Esophagus squamous epithelium (tissue), 5 donors: Measurements from ENCODE around the gene HBQ1. TPM values are rescaled to one million over a fixed set of nuclear protein-coding genes. Genes with fewer than 3 reads are reported as not detected.
"Not testable (repeated sequence)": the region's sequence is repeated elsewhere in the genome, so short reads cannot be mapped to it uniquely, and the experiment has no call there.

Experiments used
- DNase-seq: peaks from one replicate; lab custom pipeline; 2025; lab: John Stamatoyannopoulos, UW
- H3K27ac ChIP-seq, 4 donors: fragments of 200-600 bp; sonication (generic); one replicate each; pipeline ENCODE4 v1.5.1; 2016 to 2019; ENCODE audit warnings: mild to moderate bottlenecking in 1 of 4
- H3K27me3 ChIP-seq, 4 donors: fragments of 200-600 bp; sonication (generic); 1 replicate in 3 of 4; 2 replicates in 1 of 4; pipeline versions ENCODE4 v1.5.1 to v1.6.0; 2017 to 2021; ENCODE audit warnings: antibody characterized with exemption in 1 of 4
- H3K36me3 ChIP-seq, 3 donors: fragments of 200-600 bp; sonication (generic); one replicate each; pipeline ENCODE4 v1.5.1; 2016 to 2019
- H3K4me1 ChIP-seq, 3 donors: fragments of 200-600 bp; sonication (generic); one replicate each; pipeline ENCODE4 v1.5.1; 2017 to 2019
- H3K4me3 ChIP-seq, 4 donors: fragments of 200-600 bp; sonication (generic); 1 replicate in 3 of 4; 2 replicates in 1 of 4; pipeline ENCODE4 v1.5.1; 2016 to 2019; ENCODE audit warnings: mild to moderate bottlenecking in 2 of 4, moderate library complexity in 1 of 4
- H3K9me3 ChIP-seq, 3 donors: fragments of 200-600 bp; sonication (generic); one replicate each; pipeline ENCODE4 v1.5.1; 2016 to 2019
- CTCF ChIP-seq, 6 experiments: fragments of 450-650 bp in 4 of 6; fragments of 200-600 bp in 2 of 6; sonication (generic) in 2 of 6; IDR thresholded peaks; one replicate each; pipeline ENCODE4 v1.5.1; 2016 to 2019; ENCODE audit warnings: antibody characterized with exemption in 6 of 6, mild to moderate bottlenecking in 4 of 6, moderate library complexity in 4 of 6
- POLR2A ChIP-seq, 4 donors: fragments of 450-650 bp; IDR thresholded peaks; one replicate each; pipeline ENCODE4 v1.6.1; 2017; ENCODE audit warnings: antibody characterized with exemption in 4 of 4, mild to moderate bottlenecking in 4 of 4, moderate library complexity in 3 of 4
- WGBS, 2 donors: methylation state at CpG; one replicate each; pipeline ENCODE4 v1.1.5; 2018; 5-methylcytosine and 5-hydroxymethylcytosine counted together
- intact Hi-C: fragments of 100-400 bp; cut with DNase I; formaldehyde crosslinking; loops from one replicate; pipeline ENCODE4 v1.15.0; 2022
- total RNA-seq, 4 donors: library from RNA; depleted of rRNA; stranded (reverse); fragments of >200 nt; gene quantifications; one replicate each; pipeline ENCODE4 v1.1.0, GENCODE V29; 2016
- donor health status: DM: yes; HTN: yes; CAD: no.

HBQ1 gene
- total RNA-seq, 4 donors from 2014 or later, result not detected

DNA sequence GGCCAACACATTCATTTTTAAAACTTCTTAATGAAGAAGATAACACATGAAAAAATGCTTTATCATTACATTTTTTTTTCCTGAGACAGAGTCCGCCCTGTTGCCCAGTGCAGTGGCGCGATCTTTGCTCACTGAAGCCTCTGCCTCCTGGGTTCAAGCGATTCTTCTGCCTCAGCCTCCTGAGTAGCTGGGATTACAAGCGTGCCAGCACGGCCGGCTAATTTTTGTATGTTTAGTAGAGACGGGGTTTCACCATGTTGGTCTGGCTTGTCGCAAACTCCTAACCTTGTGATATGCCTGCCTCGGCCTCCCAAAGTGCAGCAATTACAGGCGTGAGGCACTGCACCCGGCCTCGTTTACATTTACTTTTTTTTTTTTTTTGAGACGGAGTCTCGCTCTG lies 13.2 kb downstream of the HBQ1 start:
- H3K27me3 ChIP-seq, result no peaks in the 10 kb centered on the region
- TF ChIP-seq POLR2A (IDR thresholded peaks at IDR 0.05) (no peak), CTCF (IDR thresholded peaks at IDR 0.05) (no peak)
- DNase-seq, result no peak
- no peaks in the 10 kb centered on the region for H3K9me3 ChIP-seq
- H3K4me1 ChIP-seq, result no peaks in the 10 kb centered on the region
- peaks cover 42 to 100% (median 70%) of the 10 kb centered on the region in 3 donors for H3K36me3 ChIP-seq
- H3K4me3 ChIP-seq, result no peak overlapping the region
- intact Hi-C loops, result no loop called here
- WGBS, 2 donors, result 88 to 89% methylated on average over 14 to 15 of the region's 15 CpGs
- H3K27ac ChIP-seq, result no peak overlapping the region

DNA sequence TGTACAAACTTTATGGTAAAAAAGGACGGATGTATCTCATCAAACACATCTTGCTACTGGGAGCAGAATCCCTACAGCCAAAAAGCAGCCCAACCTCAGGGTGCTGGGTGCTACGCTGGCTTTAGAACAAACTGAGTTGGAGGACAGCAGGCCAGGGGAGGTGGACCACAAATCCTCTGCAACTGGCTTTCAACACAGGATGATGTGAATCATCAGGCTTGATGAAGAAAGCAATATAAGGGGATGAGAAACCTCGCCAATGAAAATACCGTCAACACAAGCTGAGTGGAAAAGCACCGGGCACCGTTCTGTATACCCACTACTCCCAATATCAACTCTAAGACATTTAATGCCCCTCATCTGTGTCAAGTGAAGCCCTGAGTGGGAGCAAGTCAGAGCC lies 14.3 kb downstream of the HBQ1 start:
- Histone ChIP-seq H3K9me3 (no peaks in the 10 kb centered on the region), H3K27me3 (no peaks in the 10 kb centered on the region), H3K4me3 (no peak overlapping the region), H3K36me3 (peaks cover 47 to 100% (median 73%) of the 10 kb centered on the region in 3 donors), H3K27ac (no peak overlapping the region), H3K4me1 (no peaks in the 10 kb centered on the region)
- intact Hi-C loops, result no loop called here
- no peak for TF ChIP-seq CTCF (IDR thresholded peaks at IDR 0.05)
- TF ChIP-seq POLR2A (IDR thresholded peaks at IDR 0.05), result no peak
- no peak for DNase-seq
- 92% methylated on average over 6 of the region's 6 CpGs for WGBS, 2 donors

DNA sequence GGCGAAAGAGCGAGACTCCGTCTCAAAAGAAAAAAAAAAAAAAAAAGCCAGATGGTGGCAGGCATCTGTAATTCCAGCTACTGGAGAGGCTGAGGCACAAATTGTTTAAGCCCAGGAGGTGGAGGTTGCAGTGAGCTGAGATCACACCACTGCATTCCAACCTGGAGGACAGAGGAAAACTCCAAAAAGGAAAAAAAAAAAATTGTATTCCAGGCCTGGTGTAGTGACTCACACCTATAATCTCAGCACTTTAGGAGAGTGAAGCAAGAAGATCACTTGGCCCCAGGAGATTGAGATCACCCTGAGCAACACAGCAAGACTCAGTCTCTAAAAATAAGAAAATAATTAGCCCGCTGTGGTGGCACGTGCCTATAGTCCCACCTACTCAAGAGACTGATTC lies 20.1 kb downstream of the HBQ1 start:
- Histone ChIP-seq H3K4me1 (no peaks in the 10 kb centered on the region), H3K4me3 (no peak overlapping the region), H3K36me3 (peaks cover 13 to 98% (median 52%) of the 10 kb centered on the region in 3 donors), H3K27me3 (no peaks in the 10 kb centered on the region), H3K9me3 (no peaks in the 10 kb centered on the region), H3K27ac (no peak overlapping the region)
- 89 to 94% methylated on average over 5 of the region's 5 CpGs for WGBS, 2 donors
- intact Hi-C loops, result no loop called here
- no peak for DNase-seq
- no peak for TF ChIP-seq POLR2A (IDR thresholded peaks at IDR 0.05)
- TF ChIP-seq CTCF (IDR thresholded peaks at IDR 0.05), result no peak

DNA sequence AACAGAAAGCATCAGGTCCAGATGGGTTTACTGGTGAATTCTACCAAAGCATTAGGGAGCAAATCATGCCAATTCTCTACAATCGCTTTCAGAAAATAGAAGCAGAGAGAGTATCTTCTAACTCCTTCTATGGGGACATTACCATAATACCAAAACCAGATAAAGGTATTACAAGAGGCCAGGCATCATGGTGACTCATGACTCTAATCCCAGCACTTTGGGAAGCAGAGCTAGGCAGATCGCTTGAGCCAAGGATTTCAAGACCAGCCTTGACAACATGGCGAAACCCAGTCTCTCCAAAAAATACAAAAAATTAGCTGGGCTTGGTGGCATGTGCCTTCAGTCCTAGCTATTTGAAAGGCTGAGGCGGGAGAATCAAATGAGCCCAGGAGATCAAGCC lies 23.0 kb downstream of the HBQ1 start:
- no peak for DNase-seq
- no peaks in the 10 kb centered on the region for H3K27me3 ChIP-seq
- H3K9me3 ChIP-seq, result no peaks in the 10 kb centered on the region
- no peaks in the 10 kb centered on the region for H3K4me1 ChIP-seq
- H3K27ac ChIP-seq, result no peak overlapping the region
- H3K36me3 ChIP-seq, result peaks cover 22 to 98% (median 60%) of the 10 kb centered on the region in 3 donors
- 75 to 87% methylated on average over 4 of the region's 4 CpGs for WGBS, 2 donors
- intact Hi-C loops, result no loop called here
- H3K4me3 ChIP-seq, result no peak overlapping the region
- TF ChIP-seq POLR2A (IDR thresholded peaks at IDR 0.05), result no peak
- TF ChIP-seq CTCF (IDR thresholded peaks at IDR 0.05), result no peak

- H3K27ac ChIP-seq, H3K27me3 ChIP-seq, H3K4me1 ChIP-seq, intact Hi-C loops, H3K4me3 ChIP-seq, DNase-seq, H3K9me3 ChIP-seq: not testable (repeated sequence)
- H3K36me3 ChIP-seq, result peaks cover 15 to 98% (median 54%) of the 10 kb centered on the region in 3 donors
- WGBS, 2 donors, result 94 to 95% methylated on average over 9 of the region's 9 CpGs
Measured at GRCh38 chr16:204046-204445, 23.8 kb downstream of the HBQ1 start.

- H3K9me3 ChIP-seq, H3K4me1 ChIP-seq, intact Hi-C loops, H3K4me3 ChIP-seq, H3K27me3 ChIP-seq, DNase-seq, H3K27ac ChIP-seq: not testable (repeated sequence)
- 82 to 87% methylated on average over 3 to 4 of the region's 4 CpGs for WGBS, 2 donors
- peaks cover 15 to 100% (median 49%) of the 10 kb centered on the region in 3 donors for H3K36me3 ChIP-seq
Measured at GRCh38 chr16:209359-209758, 29.1 kb downstream of the HBQ1 start.

DNA sequence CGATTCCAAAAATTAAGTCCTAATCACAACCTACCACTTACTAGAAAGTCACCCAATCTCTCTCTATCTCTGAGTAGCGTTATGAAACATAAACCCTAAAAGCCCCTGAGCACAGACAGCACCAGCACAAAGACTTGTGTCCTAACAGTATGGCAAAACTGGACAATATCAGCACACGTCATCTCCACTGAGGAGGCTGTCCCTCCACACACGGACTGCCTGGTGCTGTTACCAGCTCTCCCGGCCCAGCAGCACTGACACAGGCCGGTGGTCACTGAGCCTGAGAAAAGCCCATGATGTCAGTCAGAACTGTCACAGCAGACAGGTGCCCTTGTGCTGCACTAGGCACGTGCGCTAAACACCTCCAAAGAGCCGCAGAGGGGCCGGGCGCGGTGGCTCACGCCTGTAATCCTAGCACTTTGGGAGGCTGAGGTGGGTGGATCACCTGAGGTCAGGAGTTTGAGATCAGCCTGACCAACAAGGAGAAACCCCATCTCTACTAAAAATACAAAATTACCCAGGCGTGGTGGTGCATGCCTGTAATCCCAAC lies 31.4 kb downstream of the HBQ1 start:
- intact Hi-C loops, H3K27me3 ChIP-seq, DNase-seq, H3K4me3 ChIP-seq, H3K27ac ChIP-seq, H3K9me3 ChIP-seq, H3K4me1 ChIP-seq: not testable (repeated sequence)
- 83 to 90% methylated on average over 6 of the region's 14 CpGs for WGBS, 2 donors
- peaks cover 18 to 100% (median 43%) of the 10 kb centered on the region in 3 donors for H3K36me3 ChIP-seq
